HG02759 (cell line): ENCODE measurements around the gene STRIT1.
"Not testable (repeated sequence)": the region's sequence is repeated elsewhere in the genome, so short reads cannot be mapped to it uniquely, and the experiment has no call there.

Source experiments
- ATAC-seq: cut with Tn5 transposase; IDR thresholded peaks from one replicate; pipeline ENCODE4 v1.9.1; 2021; ENCODE audit warnings: mild to moderate bottlenecking, moderate library complexity; ENCODE audit not compliant: unreplicated experiment

STRIT1 gene

DNA sequence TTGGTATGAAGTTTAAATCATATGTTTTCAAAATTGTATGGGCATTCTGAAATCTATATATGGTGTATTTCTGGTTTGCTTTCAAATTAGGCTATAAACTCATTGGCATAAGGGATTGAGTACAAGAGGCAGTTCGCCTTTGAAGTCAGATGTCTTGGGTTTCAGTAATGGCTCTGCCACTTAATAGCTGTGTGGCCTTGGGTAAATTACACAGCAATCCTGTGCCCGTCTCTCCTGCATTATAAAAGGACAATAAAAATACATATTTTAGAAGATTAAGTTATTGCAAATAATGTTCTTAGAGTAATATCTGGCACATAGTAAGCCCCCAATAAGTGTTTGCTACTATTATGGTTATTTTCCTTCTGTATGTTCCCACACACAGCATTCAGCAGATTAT, 20.4 kb upstream of the STRIT1 start:
- ATAC-seq, result no peak

DNA sequence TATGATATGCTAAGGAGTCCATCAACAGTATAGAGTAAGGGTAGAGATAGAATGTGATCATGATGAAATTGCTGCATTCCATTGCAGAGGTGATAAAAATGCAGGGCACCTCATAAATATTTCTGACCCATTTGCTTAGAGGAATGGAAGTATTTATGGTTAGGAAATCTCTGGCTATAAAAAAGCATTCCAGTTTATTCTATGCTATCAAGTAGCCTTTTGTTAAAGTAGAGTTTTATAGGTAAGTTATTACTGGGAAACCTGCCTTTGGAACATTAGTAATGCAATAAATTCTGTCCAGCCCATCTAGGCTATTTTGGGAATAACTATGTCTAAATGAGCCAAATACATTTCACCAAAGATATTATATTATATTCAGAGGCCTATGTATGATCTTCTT, 19.8 kb upstream of the STRIT1 start:
- no peak for ATAC-seq

DNA sequence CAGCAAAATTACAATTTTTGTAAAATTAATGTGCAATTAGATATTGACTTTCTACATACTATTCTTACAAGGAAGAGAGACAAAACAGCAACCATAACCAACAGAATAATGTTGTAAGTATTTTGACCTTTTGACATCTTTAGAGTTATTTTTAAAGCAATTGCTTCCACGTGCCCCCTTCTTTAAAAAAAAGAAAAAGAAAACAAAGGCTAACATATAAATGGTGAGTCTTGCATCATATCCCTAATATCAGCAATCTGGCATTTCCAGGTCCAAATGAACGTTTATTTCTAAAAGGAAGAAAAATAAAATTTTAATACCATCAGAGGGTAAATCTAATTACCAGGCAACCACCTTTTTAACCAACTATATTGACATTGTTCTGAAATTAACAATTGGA, 19.3 kb upstream of the STRIT1 start:
- ATAC-seq, result no peak

DNA sequence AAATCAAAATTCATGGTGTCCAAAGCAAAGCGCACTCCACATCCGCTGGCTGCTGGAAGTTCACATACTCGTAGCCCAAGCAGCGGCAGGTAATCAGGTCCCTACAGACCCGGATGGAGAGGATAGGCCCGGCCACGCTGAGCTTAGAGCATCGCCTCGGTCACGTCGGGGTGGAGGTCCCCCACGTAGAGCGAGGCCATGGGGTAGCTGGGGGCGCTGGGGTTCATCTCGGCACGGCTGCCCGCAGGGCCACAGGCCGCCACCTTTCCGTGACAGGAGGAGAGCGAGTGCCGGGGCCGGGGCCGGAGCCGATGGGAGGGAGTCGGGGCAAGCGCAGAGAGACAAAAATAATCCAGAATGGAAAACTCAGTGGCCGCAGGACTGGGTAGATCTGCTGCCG, 16.1 kb upstream of the STRIT1 start:
- ATAC-seq, result no peak

DNA sequence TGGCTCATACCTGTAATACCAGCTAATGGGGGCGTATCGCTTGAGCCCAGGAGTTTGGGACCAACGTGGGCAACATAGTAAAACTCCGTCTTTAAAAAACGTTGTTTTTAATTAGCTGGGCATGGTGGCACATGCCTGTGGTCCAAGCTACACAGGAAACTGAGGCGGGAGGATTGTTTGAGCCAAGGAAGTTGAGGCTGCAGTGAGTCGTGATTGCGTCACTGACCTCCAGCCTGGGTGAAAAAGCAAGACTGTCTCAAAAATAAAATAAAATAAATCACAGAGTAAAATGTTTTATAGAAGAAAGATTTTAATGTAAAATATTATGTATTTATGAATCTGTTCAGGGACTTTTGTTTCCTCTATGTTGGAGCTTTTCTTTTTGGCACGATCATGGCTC, 15.3 kb upstream of the STRIT1 start:
- no peak for ATAC-seq

DNA sequence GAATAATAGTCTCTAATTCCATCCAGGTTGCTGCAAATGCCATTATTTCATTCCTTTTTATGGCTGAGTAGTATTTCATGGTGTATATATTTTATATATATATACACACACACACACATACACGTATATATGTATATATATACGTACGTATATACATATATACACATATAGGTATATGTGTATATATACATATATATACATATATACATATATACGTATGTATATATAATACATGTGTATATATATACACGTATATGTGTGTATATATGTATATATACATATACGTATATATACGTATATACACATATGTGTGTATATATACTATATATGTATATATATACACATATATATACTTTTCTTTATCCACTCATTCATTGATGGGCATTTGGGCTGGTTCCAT, 13.7 kb upstream of the STRIT1 start:
- ATAC-seq, result no peak

DNA sequence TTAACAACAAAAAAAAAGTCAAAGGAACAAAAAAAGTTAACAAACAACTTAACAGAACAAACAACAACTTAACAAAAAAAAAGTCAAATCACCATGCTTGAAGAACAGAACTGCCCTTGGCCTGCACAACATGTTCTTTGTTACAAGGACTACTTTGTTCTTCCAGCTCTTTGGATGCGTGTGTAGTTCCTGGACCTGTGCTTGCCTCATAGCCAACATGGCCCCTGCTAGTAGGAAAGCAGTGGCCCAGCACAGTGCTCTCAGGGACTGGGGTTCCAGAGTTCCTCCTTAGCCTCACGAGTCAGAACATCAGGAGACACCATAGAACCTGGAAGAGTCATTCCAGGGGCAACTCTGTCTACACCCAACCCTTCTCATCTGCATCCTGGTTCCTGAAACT, 10.9 kb upstream of the STRIT1 start:
- no peak for ATAC-seq

DNA sequence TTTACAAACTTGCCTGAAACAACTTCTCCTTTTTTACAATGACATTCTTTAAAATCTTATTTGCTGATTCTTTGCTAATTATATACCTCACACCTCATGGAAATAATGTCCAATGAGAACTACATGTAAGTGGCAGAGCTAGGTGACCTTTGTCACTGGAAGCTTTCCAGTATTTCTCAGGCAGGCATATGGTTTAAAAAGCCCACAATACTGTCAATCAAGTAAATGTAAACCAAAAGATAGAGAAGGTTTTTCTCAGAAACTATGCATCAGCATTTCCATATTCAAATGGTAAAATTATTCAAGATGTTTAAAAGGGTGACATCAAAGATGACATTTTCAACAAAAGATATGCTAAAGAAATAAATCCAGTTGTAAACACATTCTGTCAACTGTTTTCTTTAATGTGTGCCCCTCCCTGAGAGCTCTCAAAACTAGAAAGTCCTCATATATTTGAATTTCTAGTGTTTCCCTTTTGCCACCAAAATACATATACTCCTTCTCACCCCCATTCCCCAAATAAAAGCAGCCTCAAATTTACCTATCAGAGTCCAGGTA, 10.1 kb upstream of the STRIT1 start:
- ATAC-seq, result no peak

DNA sequence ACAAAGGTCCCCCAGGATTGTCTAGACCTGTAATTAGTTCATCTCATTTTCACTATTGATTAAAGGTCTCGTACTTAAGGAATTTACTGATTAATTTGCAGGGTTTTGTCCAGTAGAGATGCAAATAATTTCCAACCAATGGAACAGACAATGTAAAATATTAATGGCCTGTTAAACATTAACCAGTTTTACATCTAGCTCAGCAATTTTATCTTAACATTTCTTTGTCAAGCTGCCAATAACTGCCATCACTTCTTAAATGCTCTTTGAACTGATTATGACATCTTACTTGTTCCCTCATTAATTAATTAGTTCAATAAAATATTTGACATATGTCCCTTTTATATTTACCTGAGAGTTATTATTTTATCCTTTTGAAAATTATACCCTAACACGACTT, 9.4 kb upstream of the STRIT1 start:
- ATAC-seq, result no peak

DNA sequence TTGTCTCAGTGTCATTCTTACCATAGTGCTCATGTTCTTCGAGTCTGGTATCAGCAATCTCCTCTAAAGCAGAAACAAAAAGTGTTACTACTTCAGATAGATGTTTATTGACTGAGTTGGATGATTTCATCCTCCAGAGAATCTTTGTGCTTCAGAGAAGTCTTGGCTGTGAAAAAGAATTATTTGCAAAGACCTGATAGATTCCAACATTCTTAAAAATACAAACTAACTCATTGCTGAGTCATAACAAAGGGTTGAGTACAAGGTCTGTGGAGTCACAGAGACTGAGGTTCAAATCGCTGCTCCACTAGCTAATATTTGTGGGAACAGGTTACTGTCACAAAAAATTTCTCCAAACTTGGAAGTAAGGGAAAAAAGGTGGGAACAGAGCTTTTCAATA, 9.0 kb upstream of the STRIT1 start:
- no peak for ATAC-seq

DNA sequence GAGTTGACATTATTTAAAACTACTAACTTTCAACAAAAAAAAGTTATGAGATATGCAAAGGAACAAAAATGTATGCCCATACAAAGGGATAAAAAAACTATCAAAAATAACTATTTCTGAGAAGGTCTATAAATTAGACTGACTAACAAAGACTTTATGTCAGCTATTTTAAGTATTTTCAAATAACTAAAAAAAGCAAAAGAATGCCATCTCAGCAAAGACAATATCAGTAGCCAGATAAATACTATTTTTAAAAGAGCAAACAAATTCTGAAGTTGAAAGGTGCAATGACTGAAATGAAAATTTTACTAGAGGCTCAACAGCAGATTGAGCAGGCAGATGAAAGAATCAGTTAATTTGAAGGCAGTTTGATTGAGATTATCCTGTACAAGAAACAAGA, 3.6 kb upstream of the STRIT1 start:
- ATAC-seq, result no peak

DNA sequence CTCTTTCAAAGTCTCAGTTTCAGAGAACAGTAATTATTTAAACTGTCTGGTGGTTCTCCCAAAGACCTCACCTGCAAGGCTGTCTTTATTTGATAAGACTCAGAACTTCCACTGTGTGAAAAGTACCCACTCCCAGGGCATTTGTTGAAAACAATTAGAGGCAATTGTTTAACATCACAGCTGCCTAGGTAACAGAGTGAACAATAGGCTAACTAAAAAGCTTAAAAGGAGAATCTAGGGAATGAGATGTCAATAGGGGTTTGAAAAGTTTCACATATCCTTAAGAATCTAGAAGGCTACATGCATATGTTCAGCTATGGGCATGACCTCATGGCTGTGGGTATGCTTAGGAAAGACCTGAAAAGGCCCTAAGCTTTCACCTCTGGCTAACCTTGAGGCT, 2.9 kb upstream of the STRIT1 start:
- no peak for ATAC-seq

DNA sequence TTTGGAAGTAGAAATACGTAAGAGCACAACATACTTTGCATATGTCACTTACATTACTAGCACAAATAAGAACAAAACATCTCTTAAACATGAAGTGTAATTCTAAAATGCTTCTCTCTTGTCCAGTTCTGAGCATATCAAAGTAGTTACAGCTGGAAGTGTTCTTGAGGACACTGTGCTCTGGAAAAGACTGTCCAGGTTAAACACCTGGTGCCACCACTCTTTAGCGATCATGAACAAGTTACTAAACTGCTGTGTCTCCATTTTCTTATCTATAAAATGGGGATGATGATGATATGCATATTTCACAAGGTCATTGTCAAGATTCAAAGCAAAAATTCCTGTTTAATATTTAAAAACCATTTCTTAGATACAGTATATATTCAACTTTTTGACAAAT, 790 bp downstream of the STRIT1 start:
- no peak for ATAC-seq

DNA sequence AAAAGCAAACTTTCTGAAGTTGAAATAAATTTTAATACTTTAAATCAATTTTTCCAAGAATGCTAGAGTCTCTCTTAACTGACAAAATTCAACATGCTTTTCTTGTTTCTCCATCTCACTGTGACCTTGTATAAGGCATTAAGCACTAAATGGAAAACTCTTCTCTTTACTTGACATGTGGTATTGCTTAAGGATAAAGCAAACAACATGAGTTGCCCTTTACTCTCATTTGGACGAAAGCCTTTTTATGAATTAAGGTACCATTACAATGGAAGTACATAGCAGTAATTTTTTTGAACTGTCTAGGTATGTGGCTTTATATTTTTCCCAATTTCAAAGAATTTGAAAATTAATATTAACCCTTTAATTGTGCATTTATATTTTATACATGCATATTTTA, 1.4 kb downstream of the STRIT1 start:
- ATAC-seq, result no peak

DNA sequence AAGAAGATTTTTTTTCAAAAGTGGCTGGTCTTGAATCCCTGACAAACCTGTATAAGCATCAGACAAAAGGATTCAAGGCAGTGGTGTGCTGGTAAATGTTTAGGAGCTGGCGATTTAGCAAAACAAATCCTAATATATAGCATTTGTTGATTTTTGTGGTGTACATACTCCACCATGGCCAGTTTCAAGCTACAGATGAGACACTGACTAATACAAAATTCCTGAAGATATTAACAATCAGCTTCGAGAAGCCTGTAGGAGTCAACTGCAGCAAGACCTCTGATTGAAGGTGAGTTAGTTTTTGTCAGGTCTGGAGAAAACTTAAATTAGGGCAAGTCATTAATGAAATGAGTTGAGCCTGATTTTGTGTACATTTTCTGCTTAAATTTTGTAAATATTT, 6.7 kb downstream of the STRIT1 start:
- no peak for ATAC-seq

DNA sequence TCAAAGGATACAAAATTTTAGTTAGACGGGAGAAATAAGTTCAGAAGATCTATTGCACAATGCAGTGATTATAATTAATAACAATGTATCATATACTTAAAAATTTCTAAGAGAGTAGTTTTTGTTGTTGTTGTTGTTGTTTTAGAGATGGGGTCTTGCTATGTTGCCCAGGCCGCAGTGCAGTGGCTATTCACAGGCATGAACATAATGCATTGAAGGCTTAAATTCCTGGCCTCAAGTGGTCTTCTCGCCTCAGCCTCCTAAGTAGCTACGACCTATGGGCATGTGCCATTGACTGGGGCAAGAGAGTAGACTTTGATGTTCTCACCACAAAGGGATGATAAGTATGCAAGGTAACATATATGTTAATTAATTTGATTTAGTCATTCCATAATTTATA, 7.5 kb downstream of the STRIT1 start:
- no peak for ATAC-seq

DNA sequence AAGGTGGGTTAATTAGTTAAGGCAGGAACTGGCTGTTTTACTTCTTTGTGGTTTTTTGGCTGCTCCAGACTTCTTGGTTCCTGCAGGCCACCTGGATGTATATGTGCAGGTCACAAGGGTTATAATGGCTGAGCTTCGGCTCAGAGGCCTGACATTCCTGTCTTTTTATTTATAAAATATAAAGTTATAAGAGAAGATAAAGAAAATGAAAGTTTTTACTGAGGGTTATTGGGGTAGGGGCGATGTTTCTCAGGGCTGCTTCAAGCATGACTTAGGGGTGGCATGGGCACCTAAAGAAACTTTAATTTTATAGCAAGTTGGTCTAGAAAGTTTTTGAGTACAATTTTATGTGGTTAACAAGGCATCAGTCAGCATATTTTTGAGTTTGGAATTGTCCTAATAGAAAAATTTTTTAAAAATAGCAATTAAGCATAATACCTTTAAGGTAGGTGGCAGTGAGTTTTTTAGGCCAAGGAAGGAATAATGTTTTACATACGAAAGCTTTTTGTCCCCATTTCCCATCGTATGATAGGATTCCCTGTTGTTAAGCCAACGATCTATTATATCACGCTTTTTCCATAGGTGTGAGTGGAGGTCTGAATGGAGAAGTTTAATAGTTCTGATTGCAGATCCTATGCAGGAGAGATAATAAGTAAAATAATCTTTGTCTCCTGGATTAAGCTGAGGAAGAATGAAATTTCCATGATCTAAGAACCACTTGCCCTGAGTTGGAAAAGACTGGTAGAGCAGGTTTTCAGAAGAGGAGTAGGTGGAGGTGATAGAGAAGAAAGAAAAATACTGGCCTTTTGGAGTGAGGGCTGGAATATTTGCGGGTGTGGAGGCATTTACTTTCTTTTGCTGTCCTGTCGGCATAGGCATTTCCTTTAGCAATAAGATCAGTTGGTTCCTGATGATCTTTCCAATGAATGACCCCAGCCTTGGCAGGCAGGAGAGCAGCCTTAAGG, 10.1 kb downstream of the STRIT1 start:
- ATAC-seq, result no peak

DNA sequence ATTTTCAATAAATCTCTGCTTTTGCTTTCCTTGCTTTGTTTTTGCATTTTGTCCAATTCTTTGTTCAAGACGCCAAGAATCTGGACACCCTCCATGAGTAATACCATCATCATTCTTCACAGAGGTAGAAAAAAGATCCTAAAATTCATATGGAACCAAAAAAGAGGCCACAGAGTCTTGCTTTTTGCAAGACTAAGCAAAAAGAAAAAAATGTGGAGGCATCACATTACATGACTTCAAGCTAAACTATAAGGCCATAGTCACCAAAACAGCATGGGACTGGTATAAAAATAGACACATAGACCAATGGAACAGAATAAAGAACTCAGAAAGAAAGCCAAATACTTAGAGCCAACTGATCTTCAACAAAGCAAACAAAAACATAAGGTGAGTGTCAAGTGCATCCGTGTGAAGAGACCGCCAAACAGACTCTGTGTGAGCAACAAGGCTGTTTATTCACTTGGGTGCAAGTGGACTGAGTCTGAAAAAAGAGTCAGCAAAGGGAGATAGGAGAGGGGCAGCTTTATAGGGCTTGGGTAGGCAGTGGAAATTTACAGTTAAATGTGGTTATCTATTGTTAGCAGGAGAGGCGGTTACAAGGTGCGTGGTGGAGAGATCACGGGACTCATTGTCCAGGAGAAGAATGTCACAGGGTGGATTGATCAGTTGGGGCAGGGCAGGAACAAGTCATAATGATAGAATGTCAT, 10.9 kb downstream of the STRIT1 start:
- ATAC-seq, result no peak

DNA sequence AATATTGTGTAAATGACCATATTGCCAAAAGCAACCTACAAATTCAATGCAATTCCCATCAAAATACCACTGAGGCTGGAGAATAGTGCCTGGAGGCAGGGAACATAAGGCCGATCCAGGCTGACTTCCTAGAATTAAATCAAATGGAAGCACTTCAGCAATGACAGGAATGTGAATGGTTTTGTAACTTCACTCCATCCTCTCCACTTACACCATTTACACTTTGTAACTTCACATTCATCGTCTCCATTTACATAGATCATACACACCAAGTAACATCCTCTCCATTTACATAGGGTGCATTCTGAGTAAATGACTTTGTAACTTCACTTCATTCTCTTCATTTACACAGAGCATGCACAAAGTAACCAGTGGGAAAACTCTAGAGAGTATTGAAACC, 11.6 kb downstream of the STRIT1 start:
- no peak for ATAC-seq

DNA sequence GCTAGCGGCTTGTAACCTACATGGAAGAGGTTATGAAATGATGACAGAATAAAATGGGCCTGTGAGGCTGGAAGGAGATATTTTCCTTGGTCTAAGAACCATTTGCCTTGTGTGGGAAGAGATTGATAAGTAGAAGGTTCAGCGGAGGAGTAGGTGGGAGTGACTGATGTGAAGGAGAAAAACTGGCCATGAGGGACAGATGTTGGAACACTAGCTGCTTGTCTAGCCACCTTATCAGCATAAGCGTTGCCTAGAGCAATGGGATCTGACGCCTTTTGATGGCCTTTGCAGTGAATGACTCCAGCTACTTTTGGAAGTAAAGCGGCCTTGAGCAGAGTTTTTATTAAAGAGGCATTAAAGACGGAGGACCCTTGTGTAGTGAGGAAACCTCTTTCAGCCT, 17.4 kb downstream of the STRIT1 start:
- ATAC-seq, result not testable (repeated sequence)

DNA sequence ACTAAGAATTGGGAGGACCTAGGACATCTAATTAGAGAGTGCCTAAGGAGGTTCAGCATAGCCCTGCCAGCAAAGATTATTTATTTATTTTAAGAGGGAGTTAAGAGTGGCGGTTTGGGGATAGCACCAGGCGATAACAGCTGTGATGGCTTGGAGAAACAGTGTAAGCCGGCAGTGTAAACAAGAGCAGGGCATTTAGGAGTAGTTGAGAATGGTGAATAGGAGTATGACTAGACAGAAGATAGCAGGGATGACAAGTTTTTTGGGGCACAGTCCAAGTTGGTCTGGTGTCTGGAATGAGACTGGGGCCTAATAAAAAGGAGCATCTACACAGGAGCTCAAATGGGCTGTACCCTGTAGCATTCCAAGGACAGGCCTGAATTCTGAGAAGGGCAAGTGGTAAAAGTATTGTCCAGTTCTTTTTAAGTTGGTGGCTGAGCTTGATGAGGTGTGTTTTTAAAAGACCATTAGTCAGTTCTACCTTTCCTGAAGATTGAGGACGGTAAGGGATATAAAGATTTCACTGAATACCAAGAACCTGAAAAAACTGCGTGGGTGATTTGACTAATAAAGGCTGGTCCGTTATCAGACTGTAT, 18.2 kb downstream of the STRIT1 start:
- ATAC-seq, result not testable (repeated sequence)

DNA sequence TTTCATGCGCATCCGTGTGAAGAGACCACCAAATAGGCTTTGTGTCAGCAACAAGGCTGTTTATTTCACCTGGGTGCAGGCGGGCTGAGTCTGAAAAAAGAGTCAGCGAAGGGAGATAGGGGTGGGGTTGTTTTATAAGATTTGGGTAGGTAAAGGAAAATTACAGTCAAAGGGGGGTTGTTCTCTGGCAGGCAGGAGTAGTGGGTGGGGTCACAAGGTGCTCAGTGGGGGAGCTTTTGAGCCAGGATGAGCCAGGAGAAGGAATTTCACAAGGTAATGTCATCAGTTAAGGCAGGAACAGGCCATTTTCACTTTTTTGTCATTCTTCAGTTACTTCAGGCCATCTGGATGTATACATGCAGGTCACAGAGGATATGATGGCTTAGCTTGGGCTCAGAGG, 19.0 kb downstream of the STRIT1 start:
- not testable (repeated sequence) for ATAC-seq
